ENCODE data around the gene PDE4D. TPM values are rescaled to one million over a fixed set of nuclear protein-coding genes. Genes with fewer than 3 reads are reported as not detected.

The PDE4D gene
- total and polyA plus RNA-seq, 4 donors, result 12.8 to 167 (median 44.5) TPM

DNA sequence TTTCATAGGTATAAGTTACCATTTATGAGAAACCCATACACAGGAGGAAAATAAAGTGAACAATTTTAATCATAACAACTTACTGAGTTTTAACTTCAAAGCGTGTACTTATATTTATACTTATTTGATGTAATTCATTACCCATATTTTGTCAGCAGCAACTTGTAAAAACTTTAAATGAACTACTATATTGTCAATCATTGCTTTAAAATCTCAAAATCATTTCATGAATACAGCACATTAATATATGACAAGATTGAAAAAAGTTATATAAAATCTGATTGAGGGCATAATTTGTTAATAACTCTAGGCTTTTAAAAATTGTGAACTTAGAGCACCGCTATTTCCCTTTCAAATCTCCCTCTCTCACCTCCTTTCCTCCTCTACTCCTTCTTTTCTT is 573.1 kb downstream of the PDE4D start:
- Histone ChIP-seq H3K27ac (ENCODE audit: low read depth in 1 of 2, low read length in 1 of 2) (no peak overlapping the region), H3K9ac (ENCODE audit: insufficient read depth in 1 of 2, low read length in 2 of 2) (no peak overlapping the region), H3K4me3 (no peak overlapping the region), H3K27me3 (ENCODE audit: control insufficient read depth in 3 of 3, insufficient read depth in 3 of 3, low read length in 2 of 3) (no peaks in the 10 kb centered on the region), H3K9me3 (ENCODE audit: control insufficient read depth in 4 of 4, insufficient read depth in 3 of 4, low read length in 3 of 4) (no peaks in the 10 kb centered on the region), H3K4me1 (ENCODE audit: control insufficient read depth in 5 of 5, insufficient read depth in 5 of 5, low read length in 5 of 5) (peaks cover 0 to 38% (median 29%) of the 10 kb centered on the region in 5 donors), H3K36me3 (ENCODE audit: control insufficient read depth in 4 of 4, insufficient read depth in 4 of 4, low read length in 4 of 4) (no peaks in the 10 kb centered on the region)
- TF ChIP-seq, protein P1, sequence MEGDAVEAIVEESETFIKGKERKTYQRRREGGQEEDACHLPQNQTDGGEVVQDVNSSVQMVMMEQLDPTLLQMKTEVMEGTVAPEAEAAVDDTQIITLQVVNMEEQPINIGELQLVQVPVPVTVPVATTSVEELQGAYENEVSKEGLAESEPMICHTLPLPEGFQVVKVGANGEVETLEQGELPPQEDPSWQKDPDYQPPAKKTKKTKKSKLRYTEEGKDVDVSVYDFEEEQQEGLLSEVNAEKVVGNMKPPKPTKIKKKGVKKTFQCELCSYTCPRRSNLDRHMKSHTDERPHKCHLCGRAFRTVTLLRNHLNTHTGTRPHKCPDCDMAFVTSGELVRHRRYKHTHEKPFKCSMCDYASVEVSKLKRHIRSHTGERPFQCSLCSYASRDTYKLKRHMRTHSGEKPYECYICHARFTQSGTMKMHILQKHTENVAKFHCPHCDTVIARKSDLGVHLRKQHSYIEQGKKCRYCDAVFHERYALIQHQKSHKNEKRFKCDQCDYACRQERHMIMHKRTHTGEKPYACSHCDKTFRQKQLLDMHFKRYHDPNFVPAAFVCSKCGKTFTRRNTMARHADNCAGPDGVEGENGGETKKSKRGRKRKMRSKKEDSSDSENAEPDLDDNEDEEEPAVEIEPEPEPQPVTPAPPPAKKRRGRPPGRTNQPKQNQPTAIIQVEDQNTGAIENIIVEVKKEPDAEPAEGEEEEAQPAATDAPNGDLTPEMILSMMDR (IDR thresholded peaks at IDR 0.05; ENCODE audit: control extremely low read depth, extremely low read depth), result no peak
- WGBS, 2 donors, result 96 to 100% methylated on average over 2 of the region's 2 CpGs
- DNase-seq (no peak), ATAC-seq (ENCODE audit: insufficient read depth, low FRiP score) (no peak)

DNA sequence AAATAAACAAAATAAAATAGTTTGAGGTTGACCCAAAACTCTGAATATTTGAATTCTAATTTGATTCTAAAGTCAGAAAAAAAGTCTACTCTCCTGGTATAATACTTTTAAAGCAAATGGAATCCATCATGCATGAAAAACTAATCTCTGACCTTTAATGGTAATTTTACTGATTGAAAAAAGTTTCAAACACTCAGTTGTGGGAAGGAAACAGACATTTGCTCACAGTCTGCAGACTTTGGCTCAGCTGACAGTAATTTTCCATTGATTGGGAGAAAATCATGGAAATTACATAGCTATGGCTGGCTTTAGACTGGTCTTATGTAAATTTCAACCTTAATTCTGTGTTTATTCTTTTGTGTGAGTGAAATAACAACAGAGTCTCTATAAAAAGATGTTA is 574.3 kb downstream of the PDE4D start:
- Histone ChIP-seq H3K9me3 (ENCODE audit: control insufficient read depth in 4 of 4, insufficient read depth in 3 of 4, low read length in 3 of 4) (no peaks in the 10 kb centered on the region), H3K4me3 (no peak overlapping the region), H3K9ac (ENCODE audit: insufficient read depth in 1 of 2, low read length in 2 of 2) (no peak overlapping the region), H3K4me1 (ENCODE audit: control insufficient read depth in 5 of 5, insufficient read depth in 5 of 5, low read length in 5 of 5) (peaks cover 0 to 37% (median 24%) of the 10 kb centered on the region in 5 donors), H3K27ac (ENCODE audit: low read depth in 1 of 2, low read length in 1 of 2) (no peak overlapping the region), H3K27me3 (ENCODE audit: control insufficient read depth in 3 of 3, insufficient read depth in 3 of 3, low read length in 2 of 3) (no peaks in the 10 kb centered on the region), H3K36me3 (ENCODE audit: control insufficient read depth in 4 of 4, insufficient read depth in 4 of 4, low read length in 4 of 4) (no peaks in the 10 kb centered on the region)
- TF ChIP-seq, protein P1 (IDR thresholded peaks at IDR 0.05; ENCODE audit: control extremely low read depth, extremely low read depth), result no peak
- DNase-seq, result peak in 2 of 3 donors; percentile 49 to 52
- ATAC-seq (ENCODE audit: insufficient read depth, low FRiP score), result no peak

DNA sequence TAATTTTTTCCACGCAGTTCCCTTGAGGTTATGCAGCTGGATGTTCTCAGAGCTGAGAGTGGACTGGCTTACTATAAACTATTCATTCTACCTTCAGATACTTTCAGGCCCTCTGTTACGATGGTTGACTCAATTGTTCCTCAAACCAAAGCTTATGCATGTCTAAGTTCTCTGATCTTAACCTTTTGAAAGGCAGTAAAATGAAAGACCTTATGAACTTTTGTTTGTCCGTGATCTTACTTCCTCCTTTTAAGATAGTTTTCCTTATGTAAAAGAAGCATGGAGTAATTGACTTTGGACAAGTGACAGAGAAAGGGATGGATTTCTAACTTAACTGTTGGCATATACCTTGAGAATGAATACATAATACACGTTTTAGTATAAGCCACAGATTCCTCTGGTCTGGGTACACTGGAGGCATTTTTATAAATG is 575.7 kb downstream of the PDE4D start:
- H3K4me3 ChIP-seq, result no peak overlapping the region
- H3K9me3 ChIP-seq (ENCODE audit: control insufficient read depth in 4 of 4, insufficient read depth in 3 of 4, low read length in 3 of 4), result no peaks in the 10 kb centered on the region
- 40 to 58% methylated on average over 4 of the region's 4 CpGs for WGBS, 2 donors
- H3K9ac ChIP-seq (ENCODE audit: insufficient read depth in 1 of 2, low read length in 2 of 2), result peak overlapping the region in 1 of 2 donors; percentile 27
- H3K36me3 ChIP-seq (ENCODE audit: control insufficient read depth in 4 of 4, insufficient read depth in 4 of 4, low read length in 4 of 4), result no peaks in the 10 kb centered on the region
- H3K27me3 ChIP-seq (ENCODE audit: control insufficient read depth in 3 of 3, insufficient read depth in 3 of 3, low read length in 2 of 3), result no peaks in the 10 kb centered on the region
- DNase-seq (no peak), ATAC-seq (ENCODE audit: insufficient read depth, low FRiP score) (no peak)
- H3K4me1 ChIP-seq (ENCODE audit: control insufficient read depth in 5 of 5, insufficient read depth in 5 of 5, low read length in 5 of 5), result peaks cover 0 to 45% (median 24%) of the 10 kb centered on the region in 5 donors
- TF ChIP-seq, protein P1 (IDR thresholded peaks at IDR 0.05; ENCODE audit: control extremely low read depth, extremely low read depth), result no peak
- H3K27ac ChIP-seq (ENCODE audit: low read depth in 1 of 2, low read length in 1 of 2), result peak overlapping the region in 1 of 2 donors; percentile 79

Measured in lung (tissue), 12 donors.